Nephron (organoid): Measurements from ENCODE around the gene PDLIM5.

ENCODE experiments used
- H3K27ac Mint-ChIP-seq, 3 experiments: 2 replicates each; pipeline ENCODE4 v1.8.0; 2020; ENCODE audit warnings: mixed read lengths in 3 of 3, mild to moderate bottlenecking in 2 of 3, moderate library complexity in 1 of 3
- H3K27me3 Mint-ChIP-seq: 2 replicates; pipeline ENCODE4 v1.8.0; 2021; ENCODE audit warnings: low read depth, mild to moderate bottlenecking, moderate library complexity, mixed read lengths
- H3K36me3 Mint-ChIP-seq: 2 replicates; pipeline ENCODE4 v1.8.0; 2020; ENCODE audit warnings: low read depth, mixed read lengths
- H3K4me1 Mint-ChIP-seq: 2 replicates; pipeline ENCODE4 v1.8.0; 2020; ENCODE audit warnings: mixed read lengths
- H3K4me3 Mint-ChIP-seq, 3 experiments: 2 replicates each; pipeline ENCODE4 v1.8.0; 2020; ENCODE audit warnings: mild to moderate bottlenecking in 3 of 3, mixed read lengths in 3 of 3, moderate library complexity in 2 of 3
- H3K9me3 Mint-ChIP-seq: 2 replicates; pipeline ENCODE4 v1.8.0; 2020; ENCODE audit warnings: mixed read lengths
- TF ChIP-seq, protein P1 (sequence below), 3 experiments: fragments of 200-600 bp; sonication (generic); IDR thresholded peaks; one replicate each; pipeline ENCODE4 v1.5.0; 2021; ENCODE audit warnings: antibody characterized with exemption in 3 of 3; ENCODE audit not compliant: unreplicated experiment in 3 of 3

PDLIM5 gene

DNA sequence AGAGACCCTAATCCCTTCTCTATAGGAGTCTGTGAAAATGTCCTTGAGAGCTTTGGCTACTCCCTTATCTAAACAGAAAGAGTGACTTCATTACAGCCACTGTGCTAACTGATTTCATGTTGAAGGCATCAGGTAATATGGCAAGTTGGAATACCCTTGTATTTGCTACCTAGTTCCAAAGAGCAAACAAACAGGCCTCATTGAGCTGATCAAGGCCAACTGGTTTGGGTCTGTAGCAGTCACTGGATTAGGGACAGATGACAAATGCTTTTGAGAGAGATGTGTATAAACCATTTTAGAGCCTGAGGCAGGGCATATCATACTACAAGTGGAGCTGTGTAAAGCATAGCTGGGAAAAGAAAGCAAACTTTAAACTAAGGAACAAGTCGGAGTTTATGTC lies 22.9 kb upstream of the PDLIM5 start:
- H3K36me3 Mint-ChIP-seq = no peaks in the 10 kb centered on the region
- no peaks in the 10 kb centered on the region for H3K27me3 Mint-ChIP-seq
- no peak overlapping the region for H3K4me3 Mint-ChIP-seq
- peaks cover 30% of the 10 kb centered on the region for H3K9me3 Mint-ChIP-seq
- peaks cover 5% of the 10 kb centered on the region for H3K4me1 Mint-ChIP-seq
- TF ChIP-seq, protein P1, sequence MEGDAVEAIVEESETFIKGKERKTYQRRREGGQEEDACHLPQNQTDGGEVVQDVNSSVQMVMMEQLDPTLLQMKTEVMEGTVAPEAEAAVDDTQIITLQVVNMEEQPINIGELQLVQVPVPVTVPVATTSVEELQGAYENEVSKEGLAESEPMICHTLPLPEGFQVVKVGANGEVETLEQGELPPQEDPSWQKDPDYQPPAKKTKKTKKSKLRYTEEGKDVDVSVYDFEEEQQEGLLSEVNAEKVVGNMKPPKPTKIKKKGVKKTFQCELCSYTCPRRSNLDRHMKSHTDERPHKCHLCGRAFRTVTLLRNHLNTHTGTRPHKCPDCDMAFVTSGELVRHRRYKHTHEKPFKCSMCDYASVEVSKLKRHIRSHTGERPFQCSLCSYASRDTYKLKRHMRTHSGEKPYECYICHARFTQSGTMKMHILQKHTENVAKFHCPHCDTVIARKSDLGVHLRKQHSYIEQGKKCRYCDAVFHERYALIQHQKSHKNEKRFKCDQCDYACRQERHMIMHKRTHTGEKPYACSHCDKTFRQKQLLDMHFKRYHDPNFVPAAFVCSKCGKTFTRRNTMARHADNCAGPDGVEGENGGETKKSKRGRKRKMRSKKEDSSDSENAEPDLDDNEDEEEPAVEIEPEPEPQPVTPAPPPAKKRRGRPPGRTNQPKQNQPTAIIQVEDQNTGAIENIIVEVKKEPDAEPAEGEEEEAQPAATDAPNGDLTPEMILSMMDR (IDR thresholded peaks at IDR 0.05; ENCODE audit: unreplicated experiment in 3 of 3) = no peak
- H3K27ac Mint-ChIP-seq = no peak overlapping the region

DNA sequence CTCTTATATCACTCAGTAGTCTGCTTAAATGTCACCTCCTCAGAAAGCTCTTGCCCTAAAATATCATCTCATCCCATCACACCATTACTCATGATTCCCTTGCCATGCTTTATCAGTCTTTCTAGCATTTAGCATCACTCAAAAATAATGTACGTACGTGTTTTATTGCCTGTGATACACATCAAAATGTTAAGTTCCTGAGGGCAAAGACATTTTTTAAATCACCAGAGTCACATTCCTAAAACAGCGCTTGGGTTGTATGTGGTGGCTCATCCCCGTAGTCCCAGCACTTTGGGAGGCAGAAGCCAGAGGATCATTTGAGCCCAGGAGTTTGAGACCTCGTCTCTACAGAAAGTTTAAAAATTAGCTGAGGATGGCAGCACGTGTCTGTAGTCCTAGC lies 21.3 kb upstream of the PDLIM5 start:
- TF ChIP-seq, protein P1 (IDR thresholded peaks at IDR 0.05; ENCODE audit: unreplicated experiment in 3 of 3) = no peak
- H3K27ac Mint-ChIP-seq = no peak overlapping the region
- H3K27me3 Mint-ChIP-seq = no peaks in the 10 kb centered on the region
- H3K4me3 Mint-ChIP-seq = no peak overlapping the region
- H3K9me3 Mint-ChIP-seq = peaks cover 17% of the 10 kb centered on the region
- peaks cover 5% of the 10 kb centered on the region for H3K4me1 Mint-ChIP-seq
- H3K36me3 Mint-ChIP-seq = no peaks in the 10 kb centered on the region

DNA sequence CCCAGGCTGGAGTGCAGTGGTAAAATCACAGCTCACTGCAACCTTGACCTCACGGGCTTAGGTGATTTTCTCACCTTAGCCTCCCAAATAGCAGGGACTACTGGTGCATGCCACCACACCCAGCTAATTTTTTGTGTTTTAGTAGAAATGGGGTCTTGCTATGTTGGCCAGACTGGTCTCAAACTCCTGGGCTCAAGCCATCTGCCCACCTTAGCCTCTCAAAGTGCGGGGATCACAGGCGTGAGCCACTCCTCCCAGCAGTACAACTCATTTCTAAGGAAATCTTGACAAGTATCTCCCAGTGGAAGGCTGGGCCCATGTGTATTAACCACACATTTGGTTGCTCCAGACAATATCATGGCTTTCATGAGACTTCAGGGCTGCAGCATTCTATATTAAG lies 20.4 kb upstream of the PDLIM5 start:
- H3K27me3 Mint-ChIP-seq = no peaks in the 10 kb centered on the region
- peaks cover 5% of the 10 kb centered on the region for H3K4me1 Mint-ChIP-seq
- TF ChIP-seq, protein P1 (IDR thresholded peaks at IDR 0.05; ENCODE audit: unreplicated experiment in 3 of 3) = no peak
- no peak overlapping the region for H3K4me3 Mint-ChIP-seq
- peaks cover 9% of the 10 kb centered on the region for H3K9me3 Mint-ChIP-seq
- H3K27ac Mint-ChIP-seq = no peak overlapping the region
- H3K36me3 Mint-ChIP-seq = no peaks in the 10 kb centered on the region

DNA sequence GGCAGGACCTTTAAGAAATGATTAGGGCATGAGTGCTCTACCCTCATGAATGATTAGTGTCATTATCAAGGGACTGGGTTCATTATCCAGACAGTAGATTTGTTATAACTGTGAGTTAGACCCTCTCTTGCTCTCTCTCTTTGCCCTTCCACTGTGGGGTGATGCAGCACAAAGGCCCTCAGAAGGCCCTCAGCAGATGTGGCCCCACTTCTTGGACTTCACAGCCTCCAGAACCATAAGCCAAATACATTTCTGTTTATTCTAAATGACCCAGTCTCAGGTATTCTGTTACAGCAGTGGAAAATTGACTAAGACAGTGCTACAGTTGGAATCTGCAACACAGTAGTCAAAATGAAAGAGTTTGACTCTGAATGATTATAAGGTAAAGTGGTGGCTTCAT lies 17.2 kb upstream of the PDLIM5 start:
- TF ChIP-seq, protein P1 (IDR thresholded peaks at IDR 0.05; ENCODE audit: unreplicated experiment in 3 of 3) = no peak
- H3K27ac Mint-ChIP-seq = no peak overlapping the region
- peaks cover 4% of the 10 kb centered on the region for H3K27me3 Mint-ChIP-seq
- H3K4me3 Mint-ChIP-seq = no peak overlapping the region
- H3K9me3 Mint-ChIP-seq = no peaks in the 10 kb centered on the region
- no peaks in the 10 kb centered on the region for H3K4me1 Mint-ChIP-seq
- H3K36me3 Mint-ChIP-seq = no peaks in the 10 kb centered on the region

DNA sequence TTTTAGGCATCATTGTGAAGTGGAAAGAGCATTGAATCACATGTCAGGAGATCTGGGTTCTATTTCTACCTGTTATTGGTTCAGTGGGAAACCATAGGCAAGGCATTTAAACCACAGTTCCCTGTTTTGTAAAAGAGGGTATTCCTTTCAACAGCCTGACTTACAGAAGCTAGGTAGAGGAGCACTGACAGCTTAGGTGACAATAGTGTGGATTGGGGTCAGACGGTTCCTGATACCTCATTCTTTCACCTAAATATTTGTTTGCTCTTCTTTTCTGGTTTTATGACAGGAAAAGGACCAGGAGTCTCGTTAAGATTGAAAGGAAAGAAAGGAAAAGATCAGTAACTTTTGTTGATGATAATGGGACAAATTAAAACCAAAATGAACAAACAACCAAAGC lies 15.9 kb upstream of the PDLIM5 start:
- Mint-ChIP-seq H3K9me3 (no peaks in the 10 kb centered on the region), H3K27ac (no peak overlapping the region), H3K36me3 (no peaks in the 10 kb centered on the region), H3K4me1 (no peaks in the 10 kb centered on the region), H3K27me3 (peaks cover 4% of the 10 kb centered on the region), H3K4me3 (no peak overlapping the region)
- TF ChIP-seq, protein P1 (IDR thresholded peaks at IDR 0.05; ENCODE audit: unreplicated experiment in 3 of 3) = no peak

DNA sequence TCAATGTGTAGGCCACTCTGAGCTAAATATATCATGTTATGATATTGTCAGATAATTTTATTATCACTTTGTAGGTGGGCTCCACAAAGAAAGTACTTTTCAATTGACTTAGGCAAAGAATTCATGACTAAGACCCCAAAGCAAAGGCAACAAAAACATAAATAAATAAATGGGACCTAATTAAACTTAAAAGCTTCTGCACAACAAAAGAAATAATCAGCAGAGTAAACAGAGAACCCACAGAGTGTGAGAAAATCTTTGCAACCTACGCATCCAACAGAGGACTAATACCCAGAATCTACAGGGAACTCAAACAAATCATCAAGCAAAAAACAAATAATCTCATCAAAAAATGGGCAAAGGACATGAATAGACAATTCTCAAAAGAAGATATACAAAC lies 15.2 kb upstream of the PDLIM5 start:
- peaks cover 4% of the 10 kb centered on the region for H3K27me3 Mint-ChIP-seq
- no peak overlapping the region for H3K4me3 Mint-ChIP-seq
- no peaks in the 10 kb centered on the region for H3K4me1 Mint-ChIP-seq
- no peak overlapping the region for H3K27ac Mint-ChIP-seq
- no peaks in the 10 kb centered on the region for H3K9me3 Mint-ChIP-seq
- H3K36me3 Mint-ChIP-seq = no peaks in the 10 kb centered on the region
- TF ChIP-seq, protein P1 (IDR thresholded peaks at IDR 0.05; ENCODE audit: unreplicated experiment in 3 of 3) = no peak
